Mammary epithelial cell (primary cell): ENCODE data around the gene NCAPH2.

Experiments used
- CTCF ChIP-seq, 2 donors: IDR thresholded peaks in 1 of 2; conservative IDR thresholded peaks in 1 of 2; 2 replicates each; pipeline ENCODE4 v1.5.1; 2011 to 2012; ENCODE audit warnings: inconsistent platforms in 2 of 2, low read length in 2 of 2, mild to moderate bottlenecking in 2 of 2, control low read depth in 1 of 2, low read depth in 1 of 2; ENCODE audit not compliant: insufficient read depth in 1 of 2; ENCODE audit errors: extremely low read depth in 1 of 2
- EZH2 ChIP-seq: IDR thresholded peaks from 2 replicates; pipeline ENCODE4 v1.6.1; 2012; ENCODE audit warnings: low read length, inconsistent platforms, borderline replicate concordance

- TF ChIP-seq CTCF (conservative IDR thresholded peaks at IDR 0.05 in 1 of 2, IDR thresholded peaks at IDR 0.05 in 1 of 2; ENCODE audit: extremely low read depth in 1 of 2, insufficient read depth in 1 of 2, low read depth in 1 of 2, low read length in 2 of 2) (no peak), EZH2 (no peak)
Observed at GRCh38 chr22:50500452-50500851, 7.6 kb upstream of the NCAPH2 start.
